GM10266 (cell line): Measurements from ENCODE around the gene XAF1.
"Not testable (repeated sequence)": the region's sequence is repeated elsewhere in the genome, so short reads cannot be mapped to it uniquely, and the experiment has no call there.

Source experiments
- DNase-seq: peaks from one replicate; pipeline ENCODE4 v3.0.0; 2012; ENCODE audit errors: extremely low spot score
- TF ChIP-seq, protein P1 (sequence below): IDR thresholded peaks from 2 replicates; pipeline ENCODE4 v1.5.1; 2012; ENCODE audit warnings: mild to moderate bottlenecking, low read depth; ENCODE audit not compliant: control insufficient read depth, insufficient read depth; ENCODE audit errors: missing control alignments

Gene XAF1

DNA sequence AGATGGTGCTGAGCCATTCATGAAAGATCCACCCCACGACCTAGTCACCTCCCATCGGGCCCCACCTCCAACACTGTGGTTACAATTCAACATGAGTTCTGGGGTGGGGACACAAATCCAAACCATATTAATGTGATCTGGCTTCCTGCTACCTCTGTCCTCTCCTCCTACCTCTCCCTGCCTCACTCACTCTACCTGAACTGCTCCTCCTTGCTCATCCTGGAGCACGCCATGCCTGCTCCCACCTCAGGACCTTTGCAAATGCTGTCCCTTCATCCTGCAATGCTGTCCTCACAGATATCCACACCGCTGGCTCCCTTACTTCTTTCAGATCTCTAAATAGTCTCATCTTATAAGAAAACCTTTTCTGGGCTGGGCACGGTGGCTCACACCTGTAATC, 31.8 kb upstream of the XAF1 start:
- DNase-seq: no peak
- TF ChIP-seq, protein P1, sequence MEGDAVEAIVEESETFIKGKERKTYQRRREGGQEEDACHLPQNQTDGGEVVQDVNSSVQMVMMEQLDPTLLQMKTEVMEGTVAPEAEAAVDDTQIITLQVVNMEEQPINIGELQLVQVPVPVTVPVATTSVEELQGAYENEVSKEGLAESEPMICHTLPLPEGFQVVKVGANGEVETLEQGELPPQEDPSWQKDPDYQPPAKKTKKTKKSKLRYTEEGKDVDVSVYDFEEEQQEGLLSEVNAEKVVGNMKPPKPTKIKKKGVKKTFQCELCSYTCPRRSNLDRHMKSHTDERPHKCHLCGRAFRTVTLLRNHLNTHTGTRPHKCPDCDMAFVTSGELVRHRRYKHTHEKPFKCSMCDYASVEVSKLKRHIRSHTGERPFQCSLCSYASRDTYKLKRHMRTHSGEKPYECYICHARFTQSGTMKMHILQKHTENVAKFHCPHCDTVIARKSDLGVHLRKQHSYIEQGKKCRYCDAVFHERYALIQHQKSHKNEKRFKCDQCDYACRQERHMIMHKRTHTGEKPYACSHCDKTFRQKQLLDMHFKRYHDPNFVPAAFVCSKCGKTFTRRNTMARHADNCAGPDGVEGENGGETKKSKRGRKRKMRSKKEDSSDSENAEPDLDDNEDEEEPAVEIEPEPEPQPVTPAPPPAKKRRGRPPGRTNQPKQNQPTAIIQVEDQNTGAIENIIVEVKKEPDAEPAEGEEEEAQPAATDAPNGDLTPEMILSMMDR: no peak

DNA sequence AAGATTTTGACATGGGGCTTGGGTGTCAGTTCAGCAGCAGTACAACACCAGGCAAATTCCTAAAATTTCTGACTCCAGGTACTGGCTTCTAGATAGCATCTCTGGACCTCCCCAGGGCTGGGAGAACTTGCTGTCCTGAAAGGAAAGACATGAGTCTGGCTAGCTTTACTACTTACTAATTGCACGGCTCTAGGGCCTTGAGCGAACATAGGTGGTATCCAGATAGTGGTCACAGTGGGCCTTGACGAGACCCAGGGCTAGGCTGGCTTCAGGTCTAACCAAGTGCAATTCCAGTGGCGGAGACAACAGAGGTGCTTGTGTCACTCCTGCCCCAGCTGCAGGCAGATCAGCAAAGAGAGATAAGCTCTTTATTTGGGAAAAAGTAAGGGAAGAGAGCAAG, 26.3 kb upstream of the XAF1 start:
- TF ChIP-seq, protein P1: no peak
- DNase-seq: no peak

- not testable (repeated sequence) for DNase-seq
These were observed 9.2 kb upstream of the XAF1 start for GRCh38 chr17:6746665-6747064.

DNA sequence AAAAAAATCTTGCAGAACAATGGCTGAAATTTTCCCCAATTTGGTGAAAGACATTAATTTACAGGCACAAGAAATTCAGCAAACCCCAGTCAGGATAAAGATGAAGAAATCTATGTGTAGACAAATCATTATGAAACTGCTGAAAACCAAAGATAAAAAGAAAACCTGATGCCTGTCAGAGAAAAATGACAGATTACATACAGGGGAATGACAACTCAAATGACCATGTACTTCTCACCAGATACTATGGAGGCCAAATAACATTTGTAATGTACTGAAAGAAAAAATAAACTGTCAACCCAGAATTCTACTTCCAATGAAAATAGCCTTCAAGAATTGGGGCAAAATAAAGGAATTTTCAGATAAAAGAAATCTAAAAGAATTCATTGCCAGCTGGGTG, 7.2 kb upstream of the XAF1 start:
- TF ChIP-seq, protein P1: no peak

DNA sequence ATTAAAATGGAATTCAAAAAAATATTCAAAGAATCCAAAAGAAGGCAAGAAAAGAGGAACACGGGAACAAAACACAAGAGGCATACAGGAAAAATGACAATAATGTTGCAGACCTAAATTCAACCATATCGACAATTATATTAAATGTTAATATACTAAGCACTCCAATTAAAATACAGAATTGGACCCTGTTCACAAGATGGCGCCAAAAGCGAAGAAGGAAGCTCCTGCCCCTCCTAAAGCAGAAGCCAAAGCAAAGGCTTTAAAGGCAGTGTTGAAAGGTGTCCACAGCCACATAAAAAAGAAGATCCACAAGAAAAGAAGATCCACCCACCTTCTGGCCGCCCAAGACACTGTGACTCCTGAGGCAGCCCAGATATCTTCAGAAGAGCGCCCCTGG, 6.3 kb upstream of the XAF1 start:
- DNase-seq: no peak
- TF ChIP-seq, protein P1: peak; percentile 16

More for the DNA sequence above, 7.2 kb upstream of the XAF1 start:
- DNase-seq: no peak

DNA sequence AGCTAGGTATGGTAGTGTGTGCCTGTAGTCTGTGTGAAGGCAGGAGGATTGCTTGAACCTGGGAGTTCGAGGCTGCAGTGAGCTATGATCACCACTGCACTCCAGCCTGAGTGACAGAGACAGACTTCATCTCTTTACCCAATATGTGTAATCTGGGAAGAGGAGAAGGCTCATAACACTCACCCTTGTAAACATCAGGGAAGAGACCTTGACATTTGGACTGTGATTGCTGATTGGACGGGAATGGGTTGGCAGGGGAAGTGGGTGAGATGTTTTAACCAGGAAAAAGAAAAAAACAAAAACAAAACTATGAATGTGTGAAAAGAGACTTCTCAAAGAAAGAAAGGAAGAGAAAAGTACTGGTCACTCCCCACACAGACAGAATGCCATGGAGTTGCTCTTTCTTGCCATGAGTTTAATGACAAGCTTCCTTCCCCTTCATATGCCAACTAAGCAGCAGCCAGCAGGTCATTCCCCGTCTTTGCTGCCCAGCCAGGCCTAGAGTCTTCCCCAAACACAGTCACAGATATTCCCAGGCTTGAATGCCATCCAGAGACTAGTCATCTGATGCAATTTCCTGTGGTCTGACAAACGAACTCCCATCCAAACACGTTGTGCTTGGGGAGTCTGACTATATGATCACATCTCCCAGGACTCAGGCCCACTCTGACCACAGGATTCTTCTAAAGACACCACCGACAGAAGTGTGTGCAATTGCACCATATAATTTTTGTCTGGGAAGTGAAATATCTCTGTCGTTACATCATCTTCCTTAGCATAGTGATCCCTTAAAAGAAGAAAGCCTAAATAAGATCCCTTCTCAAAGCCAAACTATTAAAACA, 3.6 kb upstream of the XAF1 start:
- TF ChIP-seq, protein P1: no peak
- DNase-seq: no peak

DNA sequence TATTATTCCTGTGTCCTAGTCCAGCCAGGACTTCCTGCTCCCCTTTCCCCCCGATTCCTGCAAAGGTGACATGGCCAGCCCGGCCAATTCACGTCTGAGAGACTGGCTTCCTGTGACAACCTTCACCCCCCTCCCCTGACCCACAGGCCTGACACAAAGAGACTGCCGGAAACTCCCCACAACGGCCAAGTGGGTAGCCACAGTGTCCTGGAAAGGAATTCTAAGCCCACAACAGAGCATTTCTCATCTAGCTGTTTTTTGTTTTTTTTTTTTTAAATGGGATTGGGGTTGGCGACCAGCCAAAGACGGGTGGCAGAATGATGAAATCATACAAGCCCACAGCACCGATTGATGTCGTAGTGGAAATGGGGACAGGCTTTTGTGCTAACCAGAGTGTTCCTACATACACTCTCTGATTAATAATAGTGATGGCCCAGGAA, 2.8 kb upstream of the XAF1 start:
- no peak for DNase-seq
- TF ChIP-seq, protein P1: no peak
